Measurements from ENCODE around the gene RALGPS1.

RALGPS1 gene

DNA sequence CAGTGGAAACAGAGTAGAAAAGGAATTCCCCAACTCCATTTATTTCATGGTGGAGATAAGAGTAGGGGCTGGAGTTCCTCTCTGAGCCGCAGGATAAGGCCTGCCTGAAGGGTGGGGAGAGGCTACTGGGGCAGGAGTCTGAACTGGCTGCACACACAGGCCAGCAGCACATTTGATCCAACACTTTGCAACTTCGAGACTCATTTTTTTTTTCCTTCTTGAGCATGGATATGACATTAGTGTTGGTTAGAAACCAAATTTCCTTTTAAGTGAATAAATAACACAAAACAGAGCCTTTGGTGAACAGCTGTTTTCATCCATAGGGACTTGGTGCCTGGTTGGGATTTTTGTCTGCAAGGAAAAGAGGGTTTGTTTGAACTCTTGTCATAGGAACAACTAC, 76.6 kb downstream of the RALGPS1 start:
- TF ChIP-seq, protein P1, sequence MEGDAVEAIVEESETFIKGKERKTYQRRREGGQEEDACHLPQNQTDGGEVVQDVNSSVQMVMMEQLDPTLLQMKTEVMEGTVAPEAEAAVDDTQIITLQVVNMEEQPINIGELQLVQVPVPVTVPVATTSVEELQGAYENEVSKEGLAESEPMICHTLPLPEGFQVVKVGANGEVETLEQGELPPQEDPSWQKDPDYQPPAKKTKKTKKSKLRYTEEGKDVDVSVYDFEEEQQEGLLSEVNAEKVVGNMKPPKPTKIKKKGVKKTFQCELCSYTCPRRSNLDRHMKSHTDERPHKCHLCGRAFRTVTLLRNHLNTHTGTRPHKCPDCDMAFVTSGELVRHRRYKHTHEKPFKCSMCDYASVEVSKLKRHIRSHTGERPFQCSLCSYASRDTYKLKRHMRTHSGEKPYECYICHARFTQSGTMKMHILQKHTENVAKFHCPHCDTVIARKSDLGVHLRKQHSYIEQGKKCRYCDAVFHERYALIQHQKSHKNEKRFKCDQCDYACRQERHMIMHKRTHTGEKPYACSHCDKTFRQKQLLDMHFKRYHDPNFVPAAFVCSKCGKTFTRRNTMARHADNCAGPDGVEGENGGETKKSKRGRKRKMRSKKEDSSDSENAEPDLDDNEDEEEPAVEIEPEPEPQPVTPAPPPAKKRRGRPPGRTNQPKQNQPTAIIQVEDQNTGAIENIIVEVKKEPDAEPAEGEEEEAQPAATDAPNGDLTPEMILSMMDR (IDR thresholded peaks at IDR 0.05; ENCODE audit: low read depth, low read length, missing control alignments): no peak
- no peak overlapping the region for H3K4me3 ChIP-seq (replicated peaks; ENCODE audit: low read depth, low read length)
- DNase-seq (ENCODE audit: extremely low read depth, low read depth): no peak

DNA sequence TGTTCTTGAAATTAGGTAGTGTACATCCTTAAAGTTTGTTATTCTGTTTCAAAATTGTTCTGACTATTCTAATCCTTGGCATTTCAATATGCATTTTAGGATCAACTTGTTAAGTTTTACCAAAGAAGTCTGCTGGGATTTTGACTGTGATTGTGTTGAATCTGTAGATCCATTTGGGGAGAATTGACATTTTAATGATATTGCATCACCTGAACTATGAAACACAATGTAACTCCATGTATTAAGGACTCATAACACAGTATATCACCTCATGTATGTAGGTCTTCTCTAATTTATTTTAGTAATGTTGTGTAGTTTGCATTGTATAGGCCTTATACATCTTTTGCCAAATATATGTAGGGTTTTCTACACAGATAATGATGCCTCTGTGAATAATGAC, 77.8 kb downstream of the RALGPS1 start:
- TF ChIP-seq, protein P1 (IDR thresholded peaks at IDR 0.05; ENCODE audit: low read depth, low read length, missing control alignments): no peak
- H3K4me3 ChIP-seq (replicated peaks; ENCODE audit: low read depth, low read length): no peak overlapping the region
- DNase-seq (ENCODE audit: extremely low read depth, low read depth): no peak

DNA sequence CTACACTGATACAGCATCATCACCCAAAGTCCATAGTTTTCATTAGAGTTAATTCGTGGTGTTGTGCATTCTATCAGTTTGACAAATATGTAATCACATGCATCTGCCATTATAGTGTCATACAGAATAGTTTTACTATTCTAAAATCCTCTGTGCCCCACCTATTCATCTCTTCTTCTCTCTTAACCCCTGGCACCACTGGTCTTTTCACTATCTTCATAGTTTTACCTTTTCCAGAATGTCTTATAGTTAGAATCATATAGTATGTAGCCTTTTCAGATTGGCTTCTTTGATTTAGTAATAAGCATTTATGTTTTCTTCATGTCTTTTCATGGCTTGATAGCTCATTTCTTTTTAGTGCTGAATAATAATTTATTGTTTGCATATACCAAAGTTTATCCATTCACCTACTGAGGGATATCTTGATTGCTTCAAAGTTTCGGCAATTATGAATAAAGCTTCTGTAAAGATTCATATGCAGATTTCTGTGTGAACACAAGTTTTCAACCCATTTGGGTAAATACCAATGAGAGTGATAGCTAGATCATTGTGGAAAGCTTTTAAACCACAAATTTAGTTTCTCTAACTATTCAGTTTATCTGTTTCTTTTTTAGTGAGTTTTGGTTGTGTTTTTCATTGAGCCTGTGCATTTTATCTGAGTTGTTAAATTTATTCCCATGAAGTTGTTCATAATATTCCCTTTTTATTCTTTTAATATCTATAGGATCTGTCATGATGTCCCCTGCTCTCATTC, 84.9 kb downstream of the RALGPS1 start:
- TF ChIP-seq, protein P1 (IDR thresholded peaks at IDR 0.05; ENCODE audit: low read depth, low read length, missing control alignments): no peak
- no peak overlapping the region for H3K4me3 ChIP-seq (replicated peaks; ENCODE audit: low read depth, low read length)
- no peak for DNase-seq (ENCODE audit: extremely low read depth, low read depth)

DNA sequence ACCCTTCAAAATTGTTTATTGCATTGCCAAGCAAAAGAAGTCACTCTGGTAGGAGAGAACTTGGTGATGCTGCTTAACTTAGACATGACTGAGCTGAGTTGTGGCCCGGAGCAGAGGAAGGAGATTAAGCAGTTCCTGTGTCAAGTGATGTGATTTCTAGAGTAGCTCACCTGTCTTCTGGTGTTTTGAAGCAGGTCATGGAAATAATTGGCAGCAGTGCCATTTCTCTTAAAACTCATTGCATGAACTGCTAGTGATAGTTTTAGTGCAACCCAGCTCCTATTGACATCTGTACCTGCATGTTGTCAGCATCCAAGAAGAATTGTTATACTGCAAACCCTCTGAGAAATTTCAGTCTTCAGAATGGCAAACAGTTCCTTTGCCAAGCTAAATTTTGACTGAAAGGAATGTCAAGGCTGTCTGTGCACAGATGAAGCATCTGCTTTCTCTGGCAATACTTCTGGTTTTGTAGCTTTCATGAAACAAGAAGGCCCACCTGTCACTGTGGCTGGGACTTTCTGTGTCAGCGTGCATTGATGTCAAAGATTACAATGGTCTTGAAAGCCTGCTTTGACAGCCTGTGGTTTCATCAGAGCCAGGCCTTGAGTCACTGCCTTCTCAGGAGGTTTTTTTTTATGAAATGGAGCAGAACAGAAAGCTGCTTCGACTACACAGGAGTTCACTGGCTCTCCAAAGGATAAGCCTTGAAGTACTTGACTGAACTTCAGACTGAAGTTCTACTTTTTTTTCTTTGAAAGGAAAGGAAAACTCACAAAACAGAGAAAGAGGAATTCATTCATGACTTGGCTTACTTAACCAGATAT, 90.6 kb downstream of the RALGPS1 start:
- TF ChIP-seq, protein P1 (IDR thresholded peaks at IDR 0.05; ENCODE audit: low read depth, low read length, missing control alignments): no peak
- no peak for DNase-seq (ENCODE audit: extremely low read depth, low read depth)
- no peak overlapping the region for H3K4me3 ChIP-seq (replicated peaks; ENCODE audit: low read depth, low read length)

DNA sequence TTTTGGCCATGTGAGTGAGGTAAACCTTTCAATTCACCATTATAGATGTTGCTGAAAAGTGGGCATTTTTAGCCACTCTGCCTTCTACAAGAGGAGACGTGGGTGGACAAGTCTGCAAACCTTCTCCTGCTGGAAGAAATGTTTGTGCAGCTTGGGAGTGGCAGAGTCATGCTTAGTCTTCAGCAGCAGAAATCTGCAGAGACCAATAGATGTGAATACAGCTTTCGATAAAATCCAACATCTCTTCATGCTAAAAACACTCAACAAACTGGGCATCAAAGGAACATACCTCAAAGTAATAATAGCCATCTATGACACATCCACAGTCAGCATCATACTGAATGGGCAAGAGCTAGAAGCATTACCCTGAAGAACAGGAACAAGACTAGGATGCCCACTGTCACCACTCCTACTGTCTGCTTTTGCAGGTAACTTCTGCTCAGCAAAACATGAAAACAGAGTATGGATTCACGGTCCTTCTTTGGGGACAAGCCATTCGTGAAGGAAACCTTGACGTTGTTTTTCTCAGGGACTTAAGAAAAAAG, 91.3 kb downstream of the RALGPS1 start:
- TF ChIP-seq, protein P1 (IDR thresholded peaks at IDR 0.05; ENCODE audit: low read depth, low read length, missing control alignments): no peak
- H3K4me3 ChIP-seq (replicated peaks; ENCODE audit: low read depth, low read length): no peak overlapping the region
- DNase-seq (ENCODE audit: extremely low read depth, low read depth): no peak

DNA sequence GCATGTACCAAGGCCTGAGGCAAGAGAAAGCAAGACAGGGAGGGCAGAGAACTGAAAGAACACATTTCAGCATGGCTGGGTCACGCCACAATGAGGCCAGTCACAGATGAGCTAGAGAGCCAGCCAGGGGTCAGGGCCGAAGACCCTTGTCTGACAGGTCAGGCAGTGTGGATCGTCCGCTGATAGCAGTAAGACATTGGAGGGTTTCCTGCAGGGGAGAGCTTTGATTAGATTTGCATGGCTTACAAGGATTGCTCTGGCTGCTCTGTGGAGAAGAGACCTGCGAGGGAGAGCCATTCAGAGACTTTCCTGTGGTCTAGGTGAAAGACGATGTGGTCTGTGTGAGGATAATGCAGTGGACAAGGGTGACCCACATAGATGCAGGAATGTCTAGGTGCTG, 93.1 kb downstream of the RALGPS1 start:
- H3K4me3 ChIP-seq (replicated peaks; ENCODE audit: low read depth, low read length): no peak overlapping the region
- DNase-seq (ENCODE audit: extremely low read depth, low read depth): no peak
- TF ChIP-seq, protein P1 (IDR thresholded peaks at IDR 0.05; ENCODE audit: low read depth, low read length, missing control alignments): no peak
